ENCODE measurements around the gene PRKCA. TPM values are rescaled to one million over a fixed set of nuclear protein-coding genes. Genes with fewer than 3 reads are reported as not detected.
"Not testable (repeated sequence)": the region's sequence is repeated elsewhere in the genome, so short reads cannot be mapped to it uniquely, and the experiment has no call there.

The PRKCA gene
- total RNA-seq, 3 donors from 2014 or later = 5.1 to 10.5 (median 6.6) TPM

DNA sequence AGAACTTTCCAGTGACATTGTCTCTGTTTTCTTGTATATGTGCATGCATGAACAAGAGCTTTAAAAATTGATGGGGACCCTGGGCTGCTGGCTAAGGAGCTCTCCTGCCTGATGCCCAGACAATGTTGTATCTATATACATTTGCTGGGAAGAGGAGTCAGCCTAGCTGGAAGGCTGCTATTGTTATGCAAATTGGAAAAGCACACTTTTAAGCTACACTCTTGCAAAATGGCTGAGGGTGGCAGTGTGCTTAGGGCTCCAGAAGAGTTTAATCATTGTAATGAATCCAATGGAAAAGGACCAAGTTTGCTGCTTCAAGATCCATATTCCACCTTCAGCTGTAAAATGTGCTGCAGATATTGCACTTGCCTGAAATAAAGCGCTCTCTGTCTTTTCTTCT lies 171.8 kb downstream of the PRKCA start:
- DNase-seq (ENCODE audit: low spot score in 2 of 2) = no peak
- H3K4me3 ChIP-seq = no peak overlapping the region
- H3K36me3 ChIP-seq = no peaks in the 10 kb centered on the region
- H3K27me3 ChIP-seq = no peaks in the 10 kb centered on the region
- no peaks in the 10 kb centered on the region for H3K9me3 ChIP-seq
- intact Hi-C loops (cut with DNase I; ENCODE audit: low total_unique reads) = no loop called here
- H3K4me1 ChIP-seq = no peaks in the 10 kb centered on the region
- H3K27ac ChIP-seq = no peak overlapping the region
- TF ChIP-seq POLR2AphosphoS5 (IDR thresholded peaks at IDR 0.05) = no peak
- no peak for TF ChIP-seq POLR2A (IDR thresholded peaks at IDR 0.05)
- TF ChIP-seq, protein P1, sequence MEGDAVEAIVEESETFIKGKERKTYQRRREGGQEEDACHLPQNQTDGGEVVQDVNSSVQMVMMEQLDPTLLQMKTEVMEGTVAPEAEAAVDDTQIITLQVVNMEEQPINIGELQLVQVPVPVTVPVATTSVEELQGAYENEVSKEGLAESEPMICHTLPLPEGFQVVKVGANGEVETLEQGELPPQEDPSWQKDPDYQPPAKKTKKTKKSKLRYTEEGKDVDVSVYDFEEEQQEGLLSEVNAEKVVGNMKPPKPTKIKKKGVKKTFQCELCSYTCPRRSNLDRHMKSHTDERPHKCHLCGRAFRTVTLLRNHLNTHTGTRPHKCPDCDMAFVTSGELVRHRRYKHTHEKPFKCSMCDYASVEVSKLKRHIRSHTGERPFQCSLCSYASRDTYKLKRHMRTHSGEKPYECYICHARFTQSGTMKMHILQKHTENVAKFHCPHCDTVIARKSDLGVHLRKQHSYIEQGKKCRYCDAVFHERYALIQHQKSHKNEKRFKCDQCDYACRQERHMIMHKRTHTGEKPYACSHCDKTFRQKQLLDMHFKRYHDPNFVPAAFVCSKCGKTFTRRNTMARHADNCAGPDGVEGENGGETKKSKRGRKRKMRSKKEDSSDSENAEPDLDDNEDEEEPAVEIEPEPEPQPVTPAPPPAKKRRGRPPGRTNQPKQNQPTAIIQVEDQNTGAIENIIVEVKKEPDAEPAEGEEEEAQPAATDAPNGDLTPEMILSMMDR (IDR thresholded peaks at IDR 0.05) = no peak

DNA sequence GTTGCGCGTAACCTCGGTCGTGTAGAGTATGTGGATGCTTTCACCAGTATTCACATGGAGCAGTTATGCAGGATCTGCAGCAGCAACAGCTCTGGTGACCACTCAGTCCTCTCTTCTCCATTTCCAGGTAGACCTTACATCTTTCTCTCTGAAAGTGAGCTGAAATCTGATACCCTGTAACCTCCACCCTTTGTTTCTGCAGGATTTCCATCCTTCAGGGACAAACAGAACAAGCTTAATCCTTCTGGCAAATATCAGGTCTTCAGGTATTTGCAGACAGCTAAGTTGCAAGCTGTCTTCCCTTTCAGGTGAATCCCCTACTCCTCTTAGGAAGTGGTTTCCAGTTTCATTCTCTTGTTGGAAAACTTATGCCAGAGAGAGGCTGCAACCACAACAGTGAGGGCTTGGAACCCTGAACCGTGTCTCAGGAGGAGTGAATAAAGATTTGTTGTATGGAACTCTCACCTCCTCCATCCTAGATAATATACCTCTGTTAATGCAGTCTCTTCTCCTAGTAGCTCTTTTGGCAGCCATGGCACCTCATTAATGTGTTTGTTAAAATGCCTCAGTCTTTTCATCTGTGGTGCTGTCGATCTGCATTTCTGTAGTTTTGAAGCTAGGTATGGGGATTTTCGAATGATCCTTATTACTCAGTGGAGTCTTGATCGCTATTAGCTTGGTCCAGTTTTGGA lies 172.5 kb downstream of the PRKCA start:
- no peak for TF ChIP-seq POLR2AphosphoS5 (IDR thresholded peaks at IDR 0.05)
- TF ChIP-seq, protein P1 (IDR thresholded peaks at IDR 0.05) = no peak
- TF ChIP-seq POLR2A (IDR thresholded peaks at IDR 0.05) = no peak
- H3K27me3 ChIP-seq = no peaks in the 10 kb centered on the region
- intact Hi-C loops (cut with DNase I; ENCODE audit: low total_unique reads) = no loop called here
- H3K36me3 ChIP-seq = no peaks in the 10 kb centered on the region
- no peak for DNase-seq (ENCODE audit: low spot score in 2 of 2)
- no peaks in the 10 kb centered on the region for H3K9me3 ChIP-seq
- H3K27ac ChIP-seq = no peak overlapping the region
- H3K4me3 ChIP-seq = no peak overlapping the region
- no peaks in the 10 kb centered on the region for H3K4me1 ChIP-seq

DNA sequence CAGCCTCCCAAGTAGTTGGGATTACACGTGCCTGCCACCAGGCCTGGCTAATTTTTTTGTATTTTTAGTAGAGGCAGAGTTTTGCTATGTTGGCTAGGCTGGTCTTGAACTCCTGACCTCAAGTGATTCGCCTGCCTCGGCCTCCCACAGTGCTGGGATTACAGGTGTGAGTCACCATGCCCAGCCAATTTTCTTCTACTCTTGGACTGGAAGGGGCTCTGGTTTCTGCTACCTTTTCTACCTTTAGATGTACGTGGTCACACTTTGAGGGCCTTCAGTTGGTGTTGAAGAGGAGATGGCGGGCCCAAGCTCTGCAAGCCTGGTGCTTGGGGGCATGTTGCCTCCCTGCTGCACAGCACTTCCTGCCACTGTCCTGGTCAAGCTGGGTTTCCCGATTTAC lies 173.6 kb downstream of the PRKCA start:
- no peaks in the 10 kb centered on the region for H3K27me3 ChIP-seq
- intact Hi-C loops (cut with DNase I; ENCODE audit: low total_unique reads) = no loop called here
- no peak overlapping the region for H3K27ac ChIP-seq
- H3K36me3 ChIP-seq = no peaks in the 10 kb centered on the region
- H3K9me3 ChIP-seq = no peaks in the 10 kb centered on the region
- no peak overlapping the region for H3K4me3 ChIP-seq
- H3K4me1 ChIP-seq = no peaks in the 10 kb centered on the region
- TF ChIP-seq POLR2AphosphoS5 (IDR thresholded peaks at IDR 0.05) = no peak
- TF ChIP-seq, protein P1 (IDR thresholded peaks at IDR 0.05) = no peak
- TF ChIP-seq POLR2A (IDR thresholded peaks at IDR 0.05) = no peak
- DNase-seq (ENCODE audit: low spot score in 2 of 2) = no peak

DNA sequence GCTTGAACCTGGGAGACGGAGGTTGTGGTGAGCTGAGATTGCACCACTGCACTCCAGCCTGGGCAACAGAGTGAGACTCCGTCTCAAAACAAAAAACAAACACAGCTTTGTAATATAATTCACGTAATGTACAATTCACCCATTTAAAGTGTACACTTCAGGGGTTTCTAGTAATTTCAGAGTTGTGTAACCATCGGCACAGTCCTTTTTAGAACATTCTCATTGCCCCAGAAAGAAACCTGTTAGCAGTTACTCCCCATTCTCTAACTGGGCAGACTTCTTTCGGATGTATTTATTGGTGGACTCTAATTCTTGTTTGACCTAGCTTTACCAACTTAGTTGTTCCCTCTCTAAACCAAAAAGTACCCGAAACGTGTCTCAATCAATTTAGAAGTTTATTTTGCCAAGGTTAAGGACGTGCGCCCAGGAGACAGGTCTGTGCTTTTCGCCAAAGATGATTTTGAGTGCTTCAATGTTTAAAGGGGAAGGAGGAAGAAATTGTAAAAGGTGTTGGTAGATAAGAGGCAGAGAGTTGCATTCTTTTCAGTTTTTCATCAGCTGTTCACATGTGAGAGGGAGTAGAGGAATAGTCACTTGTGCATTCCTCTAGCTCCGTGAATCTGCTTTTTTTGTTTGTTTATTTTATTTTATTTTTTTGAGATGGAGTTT lies 175.3 kb downstream of the PRKCA start:
- Histone ChIP-seq H3K27ac (no peak overlapping the region), H3K4me1 (no peaks in the 10 kb centered on the region), H3K27me3 (no peaks in the 10 kb centered on the region), H3K36me3 (no peaks in the 10 kb centered on the region), H3K9me3 (no peaks in the 10 kb centered on the region), H3K4me3 (no peak overlapping the region)
- intact Hi-C loops (cut with DNase I; ENCODE audit: low total_unique reads) = no loop called here
- no peak for DNase-seq (ENCODE audit: low spot score in 2 of 2)
- TF ChIP-seq POLR2AphosphoS5 (IDR thresholded peaks at IDR 0.05) (no peak), POLR2A (IDR thresholded peaks at IDR 0.05) (no peak)
- TF ChIP-seq, protein P1 (IDR thresholded peaks at IDR 0.05) = no peak

DNA sequence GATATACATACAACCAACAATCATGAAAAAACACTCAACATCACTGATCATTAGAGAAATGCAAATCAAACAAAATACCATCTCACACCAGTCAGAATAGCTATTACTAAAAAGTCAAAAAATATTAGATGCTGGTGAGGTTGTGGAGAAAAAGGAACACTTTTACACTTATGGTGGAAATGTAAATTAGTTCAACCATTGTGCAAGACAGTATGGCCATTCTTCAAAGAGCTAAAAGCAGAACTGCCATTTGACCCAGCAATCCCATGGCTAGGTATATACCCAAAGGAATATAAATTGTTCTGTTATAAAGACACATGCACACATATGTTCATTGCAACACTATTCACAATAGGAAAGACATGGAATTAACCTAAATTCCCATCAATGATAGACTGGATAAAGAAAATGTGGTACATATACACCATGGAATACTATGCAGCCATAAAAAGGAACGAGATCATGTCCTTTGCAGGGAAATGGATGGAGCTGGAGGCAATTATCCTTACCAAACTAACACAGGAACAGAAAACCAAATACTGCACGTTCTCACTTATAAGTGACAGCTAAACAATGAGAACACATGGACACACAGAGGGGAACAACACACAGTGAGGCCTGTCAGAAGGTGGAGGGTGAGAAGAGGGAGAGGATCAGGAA lies 176.9 kb downstream of the PRKCA start:
- H3K9me3 ChIP-seq; DNase-seq (ENCODE audit: low spot score in 2 of 2); H3K27ac ChIP-seq; H3K27me3 ChIP-seq; H3K4me1 ChIP-seq; intact Hi-C loops (cut with DNase I; ENCODE audit: low total_unique reads); H3K4me3 ChIP-seq; H3K36me3 ChIP-seq: not testable (repeated sequence)
